NOMO-1 (cell line): ENCODE results near the gene KRT79.

Source experiments
- DNase-seq, 2 experiments: peaks; one replicate each; lab custom pipeline; 2025; ENCODE audit not compliant: unreplicated experiment in 2 of 2; lab: John Stamatoyannopoulos, UW

Gene KRT79

DNA sequence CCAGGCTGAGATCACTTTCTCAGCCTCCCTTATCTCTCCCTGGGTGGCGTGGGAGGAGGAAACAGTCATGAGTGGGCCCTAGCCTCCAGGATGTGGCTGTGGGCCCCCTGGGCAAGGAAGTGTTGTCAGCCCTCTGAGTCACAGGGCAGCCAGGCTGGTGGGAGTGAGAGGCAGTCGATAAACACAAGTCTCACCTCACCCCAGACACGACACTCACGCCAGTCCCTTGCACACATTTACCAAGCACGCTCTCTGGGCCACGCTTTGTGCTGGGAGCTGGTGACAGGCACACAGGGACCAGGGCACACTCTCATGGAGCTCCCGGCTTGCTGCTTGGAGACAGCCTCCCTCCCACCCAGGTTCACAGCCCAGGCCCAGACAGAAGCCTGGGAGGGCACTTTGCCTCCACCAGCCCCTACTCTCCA is 1.9 kb upstream of the KRT79 start:
- DNase-seq, result peak in 1 of 2 experiments; percentile 5

DNA sequence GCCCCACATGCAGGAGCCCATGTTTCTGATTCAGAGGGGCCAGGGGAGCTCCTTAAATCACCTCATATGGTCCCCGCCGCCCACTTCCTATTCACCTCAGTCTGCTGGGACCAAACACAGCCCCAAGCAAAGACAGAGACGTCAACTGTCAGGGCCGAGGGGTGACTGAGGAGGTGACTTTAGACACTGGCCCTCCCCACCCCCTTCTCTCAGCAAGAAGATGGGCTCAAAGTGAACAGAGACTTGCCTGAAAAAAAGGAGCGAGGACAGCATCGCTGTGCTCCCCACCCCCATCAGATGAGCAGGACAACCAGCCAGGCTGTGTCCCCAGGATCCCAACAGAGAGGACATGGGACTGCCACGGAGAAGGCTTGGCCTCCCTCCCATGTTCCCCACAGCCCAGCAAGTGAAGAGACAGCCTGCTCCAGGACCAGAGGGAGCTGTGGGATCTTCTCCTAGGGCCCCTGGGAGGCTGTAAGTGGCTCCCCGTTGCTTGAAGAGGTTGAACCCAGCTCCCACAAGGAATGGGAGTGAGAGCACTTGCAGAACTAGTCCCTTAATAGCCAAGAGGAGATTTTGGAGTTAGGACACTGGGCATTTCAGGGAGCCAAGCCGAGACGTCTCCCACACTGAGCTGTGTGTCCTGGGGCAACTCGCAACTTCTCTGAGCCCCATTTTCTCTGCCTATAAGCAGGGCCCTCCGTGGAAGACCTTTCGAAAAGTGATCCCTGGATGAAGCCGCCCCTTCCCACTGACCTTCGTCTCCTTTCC is 1.3 kb upstream of the KRT79 start:
- DNase-seq, result no peak

DNA sequence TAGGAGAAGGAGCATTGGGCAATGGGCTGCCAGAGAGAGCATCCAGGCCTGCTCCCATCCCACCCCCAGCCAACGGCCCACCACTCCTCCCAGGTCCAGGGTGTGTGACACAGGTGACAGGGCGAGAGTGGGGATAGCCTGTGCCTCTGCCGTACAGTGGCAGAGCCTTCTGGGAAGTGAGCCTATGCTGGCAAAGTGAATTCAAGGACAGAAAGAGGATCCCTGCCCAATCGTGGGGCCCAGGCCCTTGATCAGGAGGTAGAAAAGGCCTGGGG is 553 bp upstream of the KRT79 start:
- DNase-seq, result no peak

DNA sequence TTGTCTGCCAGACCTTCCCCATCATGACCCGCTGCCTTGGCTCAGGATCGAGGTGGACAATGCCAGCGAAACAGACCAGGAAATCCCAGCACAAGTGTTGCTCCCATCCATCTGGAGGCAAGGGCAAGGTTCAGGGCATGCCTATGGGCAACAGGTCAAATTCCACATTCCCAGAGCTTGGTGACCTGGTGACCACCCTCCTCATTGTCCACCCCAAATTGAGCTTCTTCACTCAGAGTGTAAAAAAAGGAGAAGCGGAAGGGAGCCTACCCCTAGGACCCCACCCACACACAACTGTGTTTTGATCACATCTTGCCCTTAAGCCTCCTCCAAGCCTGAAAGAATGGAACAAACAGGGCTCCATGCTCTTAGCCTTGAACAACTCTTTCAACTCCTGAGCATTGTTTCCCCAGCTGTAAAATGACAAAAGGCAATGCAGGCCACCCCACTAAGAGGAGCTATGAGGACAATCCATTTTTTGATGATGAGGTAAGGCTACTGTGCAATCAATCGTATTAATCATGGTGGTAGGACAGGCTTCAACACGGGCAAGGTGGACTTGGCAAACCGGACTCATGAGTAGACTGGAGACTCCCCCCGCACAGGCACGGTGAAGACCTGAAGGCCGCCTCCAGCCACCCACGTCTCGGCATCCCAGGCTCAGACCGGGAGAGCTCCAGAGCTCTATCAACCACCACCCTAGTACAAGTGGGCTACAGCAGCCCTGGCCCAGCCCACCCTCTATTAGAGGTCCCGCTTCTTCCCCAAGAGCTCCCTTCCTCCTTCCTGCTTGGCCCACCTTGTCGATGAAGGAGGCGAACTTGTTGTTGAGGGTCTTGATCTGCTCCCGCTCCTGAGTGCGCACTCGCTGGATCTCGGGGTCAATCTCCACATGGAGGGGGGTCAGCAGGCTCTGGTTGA is 866 bp downstream of the KRT79 start:
- no peak for DNase-seq

DNA sequence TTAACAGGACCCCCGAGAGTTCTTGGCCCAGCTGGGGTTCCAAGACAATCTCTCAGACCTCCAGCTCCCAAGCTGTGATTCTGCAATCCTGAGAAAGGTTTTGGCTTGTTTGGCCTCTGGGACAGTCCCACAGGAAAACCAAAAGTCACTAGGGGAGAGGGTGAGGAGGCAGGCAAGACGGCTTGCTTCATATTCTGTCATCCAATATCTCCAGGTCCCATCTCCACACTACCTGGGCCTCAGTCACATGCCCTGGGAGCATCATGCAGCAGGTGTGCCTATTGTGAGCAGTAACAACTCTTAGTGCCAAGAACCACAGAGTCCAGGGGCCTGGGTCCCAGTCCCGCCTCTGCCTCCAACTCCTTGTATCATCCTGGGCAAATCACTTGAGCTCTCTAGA is 1.7 kb downstream of the KRT79 start:
- DNase-seq, result no peak

DNA sequence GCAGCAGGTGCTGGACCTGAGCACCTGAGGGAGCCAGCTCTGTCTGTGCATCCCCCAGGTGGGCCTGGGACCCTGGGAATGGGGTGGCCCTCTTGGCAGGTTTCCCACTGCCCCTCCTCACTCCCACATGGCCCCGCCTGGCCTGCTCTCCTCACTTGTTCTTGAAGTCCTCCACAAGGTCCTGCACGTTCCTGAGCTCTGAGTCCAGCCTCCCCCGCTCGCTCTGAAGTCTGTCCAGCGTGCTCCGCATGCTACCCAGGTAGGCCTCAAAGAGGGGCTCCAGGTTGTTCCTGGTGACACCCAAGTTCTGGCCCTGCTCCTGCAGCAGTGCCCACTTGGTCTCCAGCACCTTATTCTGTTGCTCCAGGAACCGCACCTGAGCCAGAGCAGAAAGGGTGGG is 2.9 kb downstream of the KRT79 start:
- no peak for DNase-seq

DNA sequence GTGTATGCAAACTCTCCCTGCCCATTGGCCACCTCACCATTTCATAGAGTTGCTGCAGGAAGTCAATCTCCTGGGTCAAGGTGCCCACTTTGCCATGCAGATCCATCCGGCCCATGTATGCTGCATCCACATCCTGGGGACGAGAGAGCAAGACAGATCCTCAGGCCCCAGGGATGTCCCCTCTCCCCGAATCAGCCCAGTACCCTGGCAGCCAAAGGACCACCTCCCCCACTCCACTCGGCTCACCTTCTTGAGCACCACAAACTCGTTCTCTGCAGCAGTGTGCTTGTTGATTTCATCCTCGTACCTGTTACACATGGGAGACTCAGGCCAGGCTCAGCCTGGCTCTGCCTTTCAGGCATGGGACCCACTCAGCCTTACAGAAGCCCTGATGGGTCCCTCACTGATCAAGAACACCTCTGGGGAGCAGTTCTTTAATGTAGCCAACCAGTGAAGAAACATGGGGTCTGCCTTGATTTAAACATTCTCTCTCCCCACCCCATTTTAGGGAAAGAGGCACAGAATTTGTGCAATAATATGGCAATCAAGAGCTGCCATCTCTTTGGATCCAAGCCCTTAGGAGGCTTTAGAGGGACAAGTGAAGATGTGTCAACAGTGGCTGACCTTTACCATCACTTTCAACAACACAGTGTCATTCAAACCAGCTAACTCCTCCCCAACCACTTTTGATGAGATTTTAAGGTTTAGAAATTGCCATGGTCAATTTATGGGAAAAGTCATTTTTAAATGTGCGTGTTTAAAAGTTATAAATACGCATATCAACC is 3.9 kb downstream of the KRT79 start:
- DNase-seq, result no peak

DNA sequence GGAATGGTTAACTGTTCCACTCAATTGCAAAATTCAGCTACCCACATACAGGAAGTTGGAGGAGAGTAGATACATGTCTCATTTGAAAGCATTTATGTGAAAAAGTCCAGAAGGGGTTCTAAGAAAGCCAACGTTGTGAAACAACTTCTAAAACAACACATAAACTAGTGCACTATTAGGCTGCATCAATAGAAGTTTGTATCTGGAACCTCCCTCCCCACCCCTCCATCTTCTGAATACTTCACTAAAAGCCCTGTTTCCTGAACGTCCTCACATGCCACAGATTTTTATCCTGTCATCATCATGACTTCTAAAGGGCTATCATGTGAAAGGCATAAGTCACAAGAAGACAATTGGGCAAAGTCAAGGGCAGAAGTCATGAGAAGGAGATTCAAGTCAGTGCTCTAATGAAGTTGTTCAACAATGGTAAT is 5.5 kb downstream of the KRT79 start:
- DNase-seq, result no peak

DNA sequence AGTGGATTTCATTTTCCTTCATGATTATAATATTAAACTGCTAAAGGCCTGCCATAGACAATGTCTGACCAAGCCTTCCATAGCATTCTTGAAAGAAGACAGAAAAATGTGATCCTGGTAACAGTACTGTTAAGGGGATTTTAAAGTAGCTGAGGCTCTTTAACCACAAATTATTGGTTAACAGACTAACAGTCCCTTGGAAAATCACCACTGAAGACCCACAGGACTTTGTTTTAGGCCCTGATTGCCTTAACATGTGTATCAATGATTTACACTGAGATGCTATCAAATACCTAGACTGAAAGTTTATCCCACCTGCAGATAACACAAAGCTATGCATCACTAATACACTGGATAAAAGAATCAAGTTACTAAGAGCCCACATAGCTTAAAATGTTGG is 6.0 kb downstream of the KRT79 start:
- no peak for DNase-seq

DNA sequence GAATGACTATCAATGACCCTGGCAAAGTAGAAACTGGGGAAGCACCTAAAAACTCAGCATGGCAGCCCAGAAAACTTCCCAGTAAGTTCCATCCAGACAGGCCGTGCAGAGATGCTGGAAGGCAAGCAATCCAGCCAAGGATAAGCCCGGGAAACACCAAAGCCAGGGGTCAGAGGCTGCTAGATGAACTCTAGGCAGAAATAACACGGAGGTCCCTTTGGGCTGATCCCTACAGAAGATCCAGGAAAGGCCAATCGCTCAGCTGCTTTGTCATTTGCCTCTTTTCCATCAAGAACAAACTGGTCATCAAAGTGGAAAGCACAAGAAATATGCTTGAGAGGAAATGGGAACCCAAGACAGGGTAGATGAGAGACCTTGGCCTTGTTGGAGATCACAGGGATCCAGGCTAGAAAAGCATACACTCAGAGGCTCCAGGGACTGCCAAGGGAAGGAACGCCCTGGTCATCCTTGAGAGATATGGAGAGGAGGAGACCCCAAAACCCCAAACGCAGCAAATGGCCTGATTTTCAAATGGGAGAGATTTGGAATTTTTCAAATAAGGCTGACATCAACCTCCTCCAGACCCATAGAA is 6.5 kb downstream of the KRT79 start:
- DNase-seq, result no peak

DNA sequence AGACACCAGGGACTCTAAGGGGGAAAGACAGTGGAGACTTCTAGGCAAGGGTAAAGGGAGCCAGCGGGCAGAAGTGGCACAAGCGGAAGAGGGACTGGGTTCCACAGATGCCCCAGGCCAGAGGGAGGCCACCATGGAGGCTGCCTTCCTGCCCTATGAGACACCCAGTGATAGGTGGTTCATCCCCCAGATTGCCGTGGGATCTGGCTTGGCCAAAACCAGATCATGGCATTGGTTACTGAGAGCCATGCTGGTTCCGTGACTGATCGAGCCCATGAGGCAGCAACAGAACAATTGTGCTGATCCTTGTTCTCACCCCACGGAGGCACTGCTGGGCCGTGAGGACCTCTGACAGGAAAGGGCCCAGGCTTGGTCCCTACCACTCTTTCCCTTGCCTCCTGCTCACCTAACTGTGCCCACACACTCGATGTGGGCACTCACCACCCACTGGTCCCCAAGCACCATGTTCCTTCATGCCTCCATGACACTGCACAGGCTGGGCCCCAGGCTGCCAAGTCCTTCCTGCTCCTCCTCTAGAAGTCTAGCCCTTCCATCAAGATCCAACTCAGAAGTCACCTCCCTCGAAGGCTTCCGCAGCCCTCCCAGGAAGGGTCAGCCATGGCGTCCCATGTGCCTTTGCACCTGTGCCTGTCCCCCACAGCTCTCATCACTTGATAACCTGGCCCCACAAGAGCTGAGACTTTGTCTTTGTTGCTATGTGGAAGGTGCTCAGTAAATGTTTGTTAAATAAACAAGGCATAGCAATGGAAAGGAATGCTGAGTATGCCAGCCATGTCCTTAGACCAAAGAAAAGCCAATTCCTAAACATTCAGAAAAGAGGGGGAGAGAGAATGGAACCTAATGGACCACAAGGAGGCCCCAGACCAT is 7.3 kb downstream of the KRT79 start:
- no peak for DNase-seq

DNA sequence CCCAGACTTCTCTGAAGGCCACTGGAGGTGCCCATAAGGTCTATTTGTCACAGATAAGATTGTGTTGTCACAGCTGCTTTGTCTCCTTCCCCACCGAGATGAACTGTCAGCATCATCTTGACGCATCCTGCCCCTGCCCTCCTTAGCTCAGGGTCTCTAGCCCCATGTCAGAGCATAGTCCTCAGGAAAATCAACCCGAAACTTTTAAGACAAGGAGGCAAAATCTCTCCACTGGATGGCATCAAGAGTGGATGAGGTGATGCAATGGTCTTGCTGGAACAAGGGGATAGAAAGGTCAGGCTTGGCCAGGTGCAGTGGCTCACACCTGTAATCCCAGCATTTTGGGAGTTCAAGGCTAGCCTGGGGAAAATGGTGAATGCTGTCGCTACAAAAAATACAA is 8.2 kb downstream of the KRT79 start:
- DNase-seq, result no peak

DNA sequence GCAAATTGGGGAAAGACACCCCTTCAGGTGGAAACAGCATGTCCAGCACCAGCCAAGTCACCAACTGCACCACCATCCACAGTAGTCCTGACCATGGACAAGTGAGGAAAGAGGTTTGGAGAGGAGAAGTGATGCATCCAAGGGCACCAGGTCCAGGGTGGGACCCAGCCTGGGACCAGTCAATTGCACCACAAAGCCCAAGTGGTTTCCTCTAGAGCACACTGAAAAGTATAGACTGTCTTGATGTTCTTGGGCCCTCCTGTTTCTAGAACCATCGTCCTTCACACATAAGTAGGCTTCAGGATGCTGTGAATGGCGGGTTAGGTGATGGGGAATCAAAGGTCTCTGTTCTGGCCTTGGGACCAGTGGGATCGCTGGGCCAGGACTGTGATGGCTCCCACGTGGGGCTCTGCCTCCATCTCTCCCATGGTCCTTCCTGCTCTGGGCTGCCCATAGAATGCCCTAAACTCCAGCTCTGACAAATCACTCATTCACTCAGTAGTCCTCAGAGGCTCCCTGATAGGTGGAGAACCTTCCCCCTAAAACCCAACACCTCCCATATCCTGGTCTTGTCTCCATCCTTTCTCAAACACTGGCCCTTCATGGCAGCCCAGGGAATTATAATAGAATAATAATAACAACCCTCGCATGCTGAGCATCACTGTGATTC is 9.2 kb downstream of the KRT79 start:
- DNase-seq, result no peak

DNA sequence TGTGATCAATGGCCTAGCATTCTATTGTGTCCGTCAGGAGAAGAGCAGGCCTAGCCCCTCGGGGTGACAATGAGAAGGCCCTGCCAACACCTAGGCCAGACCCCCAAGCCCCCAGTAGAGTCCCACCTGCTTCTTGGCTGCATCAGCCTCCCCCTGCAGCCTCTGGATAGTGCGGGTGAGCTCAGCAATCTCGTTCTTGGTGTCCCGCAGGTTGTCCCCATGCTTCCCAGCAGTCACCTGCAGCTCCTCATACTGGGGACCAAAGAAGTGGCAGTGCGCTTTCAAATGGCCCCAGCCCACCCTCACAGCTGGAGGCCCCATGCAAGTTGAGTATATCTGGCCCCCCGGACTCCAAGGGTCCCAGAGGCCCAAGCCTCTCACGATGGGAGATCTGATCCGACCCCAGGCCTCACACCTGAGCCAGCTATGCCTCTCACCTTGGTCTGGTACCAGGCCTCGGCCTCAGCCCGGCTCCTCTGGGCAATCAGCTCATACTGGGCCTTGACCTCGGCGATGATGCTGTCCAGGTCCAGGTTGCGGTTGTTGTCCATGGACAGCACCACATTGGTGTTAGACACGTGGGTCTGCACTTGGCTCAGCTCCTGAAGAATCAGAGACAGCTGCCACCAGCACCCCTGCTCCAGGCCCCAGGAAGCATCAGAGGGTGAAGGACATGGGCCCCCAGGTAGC is 10.2 kb downstream of the KRT79 start:
- DNase-seq, result no peak

DNA sequence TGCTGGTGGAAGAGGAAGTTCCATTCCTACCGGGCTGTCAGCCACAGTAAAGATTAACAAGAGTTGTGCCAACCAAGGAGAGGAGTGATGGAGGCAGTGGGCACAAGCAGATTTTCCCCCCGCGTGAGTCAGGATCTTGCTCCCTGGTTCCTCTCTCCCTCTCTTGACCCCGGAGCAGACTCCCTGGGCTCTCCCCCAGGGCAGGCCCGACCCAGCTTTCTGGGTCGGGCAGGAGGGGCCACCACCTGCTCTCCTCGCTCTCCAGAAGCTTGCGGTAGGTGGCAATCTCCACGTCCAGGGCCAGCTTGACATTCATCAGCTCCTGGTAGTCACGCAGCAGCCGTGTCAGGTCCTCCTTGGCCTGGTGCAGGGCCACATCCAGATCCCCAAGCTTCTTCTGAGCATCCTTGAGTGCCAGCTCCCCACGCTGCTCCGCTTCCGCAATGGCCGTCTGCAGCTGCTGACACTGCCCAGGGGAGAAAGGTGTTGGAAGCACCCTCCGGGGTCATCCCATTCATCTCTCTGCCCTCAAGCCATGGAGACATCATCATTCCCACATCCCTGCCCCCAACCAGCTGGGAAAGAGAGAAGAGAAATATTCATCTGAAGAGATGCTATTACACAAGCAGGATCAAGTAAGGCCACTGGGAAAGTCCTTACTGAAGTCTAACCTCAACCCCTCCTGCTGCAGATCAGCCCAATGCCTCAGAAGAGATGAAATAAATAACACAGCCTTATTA is 11.2 kb downstream of the KRT79 start:
- no peak for DNase-seq

DNA sequence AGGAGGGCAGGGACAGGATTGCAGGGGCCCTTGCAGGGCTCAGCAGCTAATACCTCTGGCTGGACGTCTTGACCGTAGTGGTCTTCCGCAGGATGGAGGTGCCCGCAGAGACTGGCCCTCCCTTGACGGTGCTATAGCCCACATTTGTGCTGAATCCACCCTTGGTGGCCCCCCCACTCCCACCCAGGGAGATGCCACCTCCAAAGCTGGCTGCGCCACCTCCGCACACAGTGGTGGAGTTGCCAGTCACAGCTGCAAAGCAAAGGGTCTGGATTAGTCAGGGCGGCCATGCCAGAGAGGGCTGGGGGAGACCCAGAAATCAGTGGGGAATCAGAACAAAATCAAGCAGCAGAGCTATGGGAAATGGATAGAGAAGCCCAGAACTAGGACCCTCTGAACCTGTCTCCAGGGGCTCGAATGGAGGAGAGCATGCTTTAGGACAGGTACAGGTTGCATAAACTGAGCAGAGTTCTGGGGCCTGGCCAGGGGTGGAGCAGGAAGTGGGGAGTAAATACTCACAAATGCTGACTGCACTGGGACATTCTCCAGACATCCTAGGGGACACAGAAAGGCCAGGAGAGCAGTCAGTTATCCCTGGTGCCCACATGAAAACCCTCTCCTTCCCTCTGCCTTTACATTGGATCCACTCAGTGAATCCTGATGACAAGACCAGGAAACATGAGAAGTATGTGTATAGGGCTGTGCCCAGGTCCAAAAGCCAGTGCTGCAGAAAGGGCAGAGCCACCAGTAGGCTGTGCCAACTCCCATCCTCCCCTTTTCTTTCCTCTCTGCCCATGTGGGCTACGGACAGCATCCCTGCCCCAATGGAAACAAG is 12.1 kb downstream of the KRT79 start:
- no peak for DNase-seq

DNA sequence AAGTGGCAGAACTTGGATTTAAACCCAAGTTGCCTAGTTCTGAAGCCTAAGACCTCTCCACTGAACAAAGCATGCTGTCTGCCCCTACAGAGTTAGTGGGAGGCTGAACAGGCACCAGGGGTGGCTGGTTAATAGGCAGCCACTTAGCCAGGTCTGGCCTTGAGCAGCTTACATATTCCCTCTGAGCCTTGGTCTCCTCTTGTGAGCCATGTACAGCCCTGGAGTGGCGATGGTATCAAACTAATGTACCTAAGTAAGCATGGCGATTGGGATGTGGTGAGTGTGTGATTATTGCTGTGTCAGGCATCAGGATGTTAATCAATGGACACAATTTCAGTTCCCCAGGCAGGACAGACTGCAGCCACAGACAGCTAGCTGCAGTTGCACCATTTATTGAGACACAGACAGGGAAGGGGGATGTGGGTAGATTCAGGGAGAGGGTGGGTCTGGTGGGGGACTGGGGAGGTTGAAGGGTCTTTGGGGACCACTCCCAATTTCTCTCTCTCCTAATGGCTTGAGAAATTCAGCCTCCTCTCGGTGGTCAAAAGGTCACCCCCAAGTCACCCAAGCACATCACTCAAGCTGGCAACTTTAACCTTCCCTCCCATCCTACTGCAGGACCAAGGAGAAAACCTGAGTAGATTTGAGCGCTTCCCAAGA is 12.9 kb downstream of the KRT79 start:
- DNase-seq, result no peak
